ENCODE results near the gene TNS2.
A peak's percentile ranks its signal among the peaks of the same experiment; 100 is the strongest.

Gene TNS2

GRCh38 chr12:53090105-53090504 is 40.2 kb downstream of the TNS2 start:
- Histone ChIP-seq H3K4me3 (ENCODE audit: low read depth, low read length) (no peak overlapping the region), H3K36me3 (ENCODE audit: control insufficient read depth in 2 of 2, insufficient read depth in 1 of 2, low read length in 2 of 2) (no peaks in the 10 kb centered on the region), H3K9me3 (ENCODE audit: control insufficient read depth, insufficient read depth, low read depth, low read length) (no peaks in the 10 kb centered on the region), H3K27ac (ENCODE audit: extremely low read depth, low read depth, low read length) (no peak overlapping the region), H3K4me1 (ENCODE audit: control insufficient read depth, insufficient read depth, low read length) (no peaks in the 10 kb centered on the region)
- TF ChIP-seq ZNF830 (tag by site-specific recombination; IDR thresholded peaks at IDR 0.05; ENCODE audit: low read depth) (no peak), REPIN1 (tag by site-specific recombination; IDR thresholded peaks at IDR 0.05; ENCODE audit: low read depth) (no peak), ZNF548 (tag by site-specific recombination; IDR thresholded peaks at IDR 0.05) (peak; percentile 97)
- ChIA-PET CTCF (interaction anchor here (0.6 to 1.3 kb wide), 2 partner anchors 9 to 772 kb away, joined by 3 to 9 read pairs; no protein-coding TSS in a partner anchor), POLR2A (interaction anchor here (1.6 kb wide), 1 partner anchor 11 kb away, joined by 6 read pairs; the partner anchor contains the start of gene SPRYD3)

GRCh38 chr12:53090554-53090953 is 40.7 kb downstream of the TNS2 start:
- POLR2A ChIA-PET: interaction anchor here (1.6 kb wide), 1 partner anchor 12 kb away, joined by 6 read pairs; the partner anchor contains the start of gene SPRYD3
- H3K27ac ChIP-seq (ENCODE audit: extremely low read depth, low read depth, low read length): no peak overlapping the region
- H3K9me3 ChIP-seq (ENCODE audit: control insufficient read depth, insufficient read depth, low read depth, low read length): no peaks in the 10 kb centered on the region
- no peaks in the 10 kb centered on the region for H3K4me1 ChIP-seq (ENCODE audit: control insufficient read depth, insufficient read depth, low read length)
- H3K4me3 ChIP-seq (ENCODE audit: low read depth, low read length): no peak overlapping the region
- CTCF ChIA-PET: interaction anchor here (0.6 to 1.3 kb wide), 3 partner anchors 9 to 773 kb away, joined by 3 to 9 read pairs (median 8); no protein-coding TSS in a partner anchor
- no peak for TF ChIP-seq ZSCAN16 (tag by site-specific recombination; IDR thresholded peaks at IDR 0.05)
- no peak for TF ChIP-seq WT1 (tag by site-specific recombination; IDR thresholded peaks at IDR 0.05)
- no peak for TF ChIP-seq SETDB1 (IDR thresholded peaks at IDR 0.05; ENCODE audit: insufficient read length, low read length)
- no peak for TF ChIP-seq ZNF24 (tag by site-specific recombination; IDR thresholded peaks at IDR 0.05)
- no peaks in the 10 kb centered on the region for H3K36me3 ChIP-seq (ENCODE audit: control insufficient read depth in 2 of 2, insufficient read depth in 1 of 2, low read length in 2 of 2)

GRCh38 chr12:53091756-53092155 is 41.9 kb downstream of the TNS2 start:
- TF ChIP-seq ZBTB6 (tag by site-specific recombination; IDR thresholded peaks at IDR 0.05) (peak; percentile 85), ATF2 (tag by site-specific recombination; IDR thresholded peaks at IDR 0.05; ENCODE audit: low read depth) (no peak)
- no peak overlapping the region for H3K27ac ChIP-seq (ENCODE audit: extremely low read depth, low read depth, low read length)
- H3K36me3 ChIP-seq (ENCODE audit: control insufficient read depth in 2 of 2, insufficient read depth in 1 of 2, low read length in 2 of 2): no peaks in the 10 kb centered on the region
- no peaks in the 10 kb centered on the region for H3K9me3 ChIP-seq (ENCODE audit: control insufficient read depth, insufficient read depth, low read depth, low read length)
- H3K4me3 ChIP-seq (ENCODE audit: low read depth, low read length): no peak overlapping the region
- ChIA-PET CTCF (no interaction called here), POLR2A (interaction anchor here (0.6 to 0.9 kb wide), 2 partner anchors 13 to 89 kb away, joined by 3 to 4 read pairs; partner anchors contain the start of genes SPRYD3 and ZNF740)
- no peaks in the 10 kb centered on the region; the same call in 1 of the 2 replicates for H3K4me1 ChIP-seq (ENCODE audit: control insufficient read depth, insufficient read depth, low read length)

GRCh38 chr12:53093777-53094393 is 44.0 kb downstream of the TNS2 start:
- H3K4me1 ChIP-seq (ENCODE audit: control insufficient read depth, insufficient read depth, low read length): peaks cover 3% of the 10 kb centered on the region; the same call in 1 of the 2 replicates
- no peak overlapping the region for H3K27ac ChIP-seq (ENCODE audit: extremely low read depth, low read depth, low read length)
- no peaks in the 10 kb centered on the region for H3K9me3 ChIP-seq (ENCODE audit: control insufficient read depth, insufficient read depth, low read depth, low read length)
- H3K36me3 ChIP-seq (ENCODE audit: control insufficient read depth in 2 of 2, insufficient read depth in 1 of 2, low read length in 2 of 2): no peaks in the 10 kb centered on the region
- POLR2A ChIA-PET: interaction anchor here (0.6 to 3.4 kb wide), 4 partner anchors 15 to 414 kb away, joined by 3 to 18 read pairs (median 8); partner anchors contain the start of gene SPRYD3
- no peak overlapping the region for H3K4me3 ChIP-seq (ENCODE audit: low read depth, low read length)
- CTCF ChIA-PET: interaction anchor here (0.6 to 3.8 kb wide), 8 partner anchors 8 to 1200 kb away, joined by 3 to 27 read pairs (median 3); no protein-coding TSS in a partner anchor
- TF ChIP-seq ZNF624 (tag by site-specific recombination; IDR thresholded peaks at IDR 0.05) (no peak), ZNF473 (tag by site-specific recombination; IDR thresholded peaks at IDR 0.05) (no peak), ZNF792 (tag by site-specific recombination; IDR thresholded peaks at IDR 0.05) (no peak), ZSCAN16 (tag by site-specific recombination; IDR thresholded peaks at IDR 0.05) (no peak), SCRT1 (tag by site-specific recombination; IDR thresholded peaks at IDR 0.05; ENCODE audit: borderline replicate concordance) (no peak), ZNF658 (tag by site-specific recombination; IDR thresholded peaks at IDR 0.05) (no peak), ZNF747 (tag by site-specific recombination; IDR thresholded peaks at IDR 0.05) (no peak), ELK4 (IDR thresholded peaks at IDR 0.05; ENCODE audit: borderline replicate concordance, low read depth, low read length) (no peak), ZNF366 (tag by site-specific recombination; conservative IDR thresholded peaks at IDR 0.05) (no peak), MYNN (tag by site-specific recombination; IDR thresholded peaks at IDR 0.05; ENCODE audit: borderline replicate concordance) (no peak), ZNF350 (tag by site-specific recombination; IDR thresholded peaks at IDR 0.05) (no peak), ZNF513 (tag by site-specific recombination; IDR thresholded peaks at IDR 0.05) (no peak), ZNF560 (tag by site-specific recombination; IDR thresholded peaks at IDR 0.05; ENCODE audit: borderline replicate concordance) (no peak), ZNF169 (tag by site-specific recombination; IDR thresholded peaks at IDR 0.05) (no peak), ZBTB8A (tag by site-specific recombination; IDR thresholded peaks at IDR 0.05) (no peak)
